Middle frontal gyrus (tissue), 1 donor: ENCODE results near the gene KAZN.

ENCODE experiments used
- DNase-seq: peaks from one replicate; pipeline ENCODE4 v3.0.0-alpha.2; 2015; ENCODE audit warnings: low spot score; ENCODE audit errors: extremely low spot score

The KAZN gene

GRCh38 chr1:14910984-14911721 lies 312.7 kb downstream of the KAZN start:
- DNase-seq: no peak

- DNase-seq: no peak
These were observed 314.5 kb downstream of the KAZN start for GRCh38 chr1:14912839-14913481.

GRCh38 chr1:14913482-14914177 lies 315.1 kb downstream of the KAZN start:
- DNase-seq: no peak

- DNase-seq: no peak
These were observed 316.0 kb downstream of the KAZN start for GRCh38 chr1:14914351-14914988.

- DNase-seq: no peak
These were observed 317.0 kb downstream of the KAZN start for GRCh38 chr1:14915356-14916054.

GRCh38 chr1:14919289-14919688 lies 320.8 kb downstream of the KAZN start:
- no peak for DNase-seq

- DNase-seq: no peak
These were observed 321.3 kb downstream of the KAZN start for GRCh38 chr1:14919751-14920150.

GRCh38 chr1:14921057-14921456 lies 322.6 kb downstream of the KAZN start:
- DNase-seq: no peak

GRCh38 chr1:14922942-14923726 lies 324.6 kb downstream of the KAZN start:
- DNase-seq: no peak

- no peak for DNase-seq
These were observed 325.4 kb downstream of the KAZN start for GRCh38 chr1:14923727-14924452.

GRCh38 chr1:14924455-14925331 lies 326.2 kb downstream of the KAZN start:
- no peak for DNase-seq

- DNase-seq: no peak
These were observed 327.1 kb downstream of the KAZN start for GRCh38 chr1:14925336-14926136.

GRCh38 chr1:14926229-14926628 lies 327.7 kb downstream of the KAZN start:
- DNase-seq: no peak

- no peak for DNase-seq
These were observed 328.5 kb downstream of the KAZN start for GRCh38 chr1:14926818-14927575.

- no peak for DNase-seq
These were observed 329.9 kb downstream of the KAZN start for GRCh38 chr1:14928412-14928811.

- no peak for DNase-seq
These were observed 330.5 kb downstream of the KAZN start for GRCh38 chr1:14928886-14929546.
